Measurements from ENCODE around the gene RBBP6.

- no peak for TF ChIP-seq CTCF (IDR thresholded peaks at IDR 0.05)
- no peak for TF ChIP-seq POLR2A (IDR thresholded peaks at IDR 0.05)
Observed at GRCh38 chr16:24552705-24553246, 13.4 kb downstream of the RBBP6 start.

Data from adrenal gland (tissue), 5 donors.